GM23338 (cell line): ENCODE measurements around the gene ADGRG1. TPM values are rescaled to one million over a fixed set of nuclear protein-coding genes. Genes with fewer than 3 reads are reported as not detected.

Experiments
- CTCF ChIP-seq, 2 experiments: fragments of 200-600 bp in 1 of 2; sonication (generic) in 1 of 2; conservative IDR thresholded peaks; 2 replicates each; pipeline versions ENCODE4 v1.5.1 to v1.6.1; 2016 to 2017; ENCODE audit warnings: antibody characterized with exemption in 2 of 2, low read depth in 2 of 2, mild to moderate bottlenecking in 2 of 2, moderate library complexity in 1 of 2
- ETS1 ChIP-seq: IDR thresholded peaks from 2 replicates; pipeline ENCODE4 v1.6.1; 2016; ENCODE audit warnings: antibody characterized with exemption
- EZH2 ChIP-seq: fragments of 200-600 bp; sonication (generic); IDR thresholded peaks from one replicate; pipeline ENCODE4 v1.8.0; 2017; ENCODE audit warnings: antibody characterized with exemption, mild to moderate bottlenecking, low read depth; ENCODE audit not compliant: unreplicated experiment
- JUNB ChIP-seq: IDR thresholded peaks from one replicate; pipeline ENCODE4 v1.6.1; 2016; ENCODE audit warnings: antibody characterized with exemption; ENCODE audit not compliant: unreplicated experiment
- NANOG ChIP-seq: IDR thresholded peaks from 2 replicates; pipeline ENCODE4 v1.6.1; 2016; ENCODE audit warnings: antibody characterized with exemption, borderline replicate concordance
- STAT1 ChIP-seq: IDR thresholded peaks from one replicate; pipeline ENCODE4 v1.6.1; 2016; ENCODE audit warnings: antibody characterized with exemption; ENCODE audit not compliant: unreplicated experiment
- ZNF114 ChIP-seq: fragments of 250-450 bp; sonication (Bioruptor Pico); IDR thresholded peaks from 2 replicates; pipeline ENCODE4 v1.5.0; 2020; ENCODE audit warnings: mild to moderate bottlenecking, moderate library complexity
- ZNF462 ChIP-seq: fragments of 250-450 bp; sonication (Bioruptor Pico); IDR thresholded peaks from 2 replicates; pipeline ENCODE4 v1.5.0; 2020; ENCODE audit warnings: mild to moderate bottlenecking, moderate library complexity
- polyA plus RNA-seq: library from polyadenylated mRNA; unstranded; fragments of >200 nt; fragmentation: Nextera tagmentation; extraction: Ambion mirVana; gene quantifications from 2 replicates; pipeline ENCODE4 v1.2.1, GENCODE V29; 2016
- total RNA-seq: library from RNA; depleted of rRNA; stranded (reverse); fragments of >200 nt; shearing (Covaris generic); gene quantifications from 2 replicates; pipeline ENCODE4 v1.2.3, GENCODE V29; 2014

Gene ADGRG1
- total and polyA plus RNA-seq, 2 experiments from 2014 or later, result 0.14 to 0.47 TPM

- TF ChIP-seq ZNF462 (CRISPR knock-in tag) (no peak), CTCF (conservative IDR thresholded peaks at IDR 0.05; ENCODE audit: low read depth in 2 of 2) (no peak), STAT1 (no peak), NANOG (no peak), ZNF114 (CRISPR knock-in tag) (no peak), EZH2 (no peak), ETS1 (no peak), JUNB (no peak)
Observed at GRCh38 chr16:57619133-57619605, 9.3 kb upstream of the ADGRG1 start (continued).
